NCI-H1048 (cell line): ENCODE measurements around the gene PRMT7.

ENCODE experiments used
- DNase-seq: peaks from one replicate; lab custom pipeline; 2025; lab: John Stamatoyannopoulos, UW

Gene PRMT7

DNA sequence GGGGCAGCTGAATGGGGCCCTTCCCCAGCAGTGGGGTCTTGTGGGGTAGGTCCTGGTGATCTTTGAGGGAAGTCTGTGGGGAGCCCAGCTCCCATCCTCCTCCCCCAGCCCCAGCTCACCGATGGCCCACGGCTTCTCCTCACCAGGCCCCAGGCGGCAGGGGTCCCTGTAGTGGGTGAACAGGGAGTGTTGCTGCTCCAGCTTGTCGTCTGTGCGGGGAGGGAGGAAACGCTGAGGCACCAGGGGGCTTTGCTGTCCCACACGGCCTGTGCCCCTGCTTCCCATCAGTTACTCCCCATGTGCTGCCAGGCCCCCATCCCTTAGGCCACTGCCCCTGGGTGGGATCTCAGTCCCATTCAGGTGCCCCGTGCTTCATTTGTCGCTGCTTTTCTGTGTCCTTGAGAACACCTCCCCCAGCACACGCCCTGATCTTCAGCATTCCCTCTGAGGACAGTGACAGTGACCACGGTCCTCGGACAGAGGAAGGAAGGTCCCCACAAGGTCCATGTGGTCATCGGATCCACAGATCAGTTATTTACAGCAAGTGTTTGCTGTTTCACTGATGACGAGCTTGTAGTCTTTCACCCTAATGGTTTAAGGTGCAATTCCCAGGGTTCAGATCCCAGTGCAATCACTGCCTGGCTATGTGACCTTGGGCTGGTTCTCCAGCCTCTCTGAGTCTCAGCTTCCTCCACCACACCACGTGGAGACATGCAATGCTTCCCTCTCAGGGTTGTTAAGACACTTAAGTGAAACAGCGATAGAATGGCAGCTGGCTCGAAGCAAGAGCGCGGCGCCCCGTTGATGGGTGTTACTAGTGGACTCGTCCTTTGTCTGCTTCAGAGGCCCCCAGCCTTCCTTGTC, 53.1 kb downstream of the PRMT7 start:
- no peak for DNase-seq

GRCh38 chr16:68364561-68364998, 53.8 kb downstream of the PRMT7 start:
- no peak for DNase-seq

DNA sequence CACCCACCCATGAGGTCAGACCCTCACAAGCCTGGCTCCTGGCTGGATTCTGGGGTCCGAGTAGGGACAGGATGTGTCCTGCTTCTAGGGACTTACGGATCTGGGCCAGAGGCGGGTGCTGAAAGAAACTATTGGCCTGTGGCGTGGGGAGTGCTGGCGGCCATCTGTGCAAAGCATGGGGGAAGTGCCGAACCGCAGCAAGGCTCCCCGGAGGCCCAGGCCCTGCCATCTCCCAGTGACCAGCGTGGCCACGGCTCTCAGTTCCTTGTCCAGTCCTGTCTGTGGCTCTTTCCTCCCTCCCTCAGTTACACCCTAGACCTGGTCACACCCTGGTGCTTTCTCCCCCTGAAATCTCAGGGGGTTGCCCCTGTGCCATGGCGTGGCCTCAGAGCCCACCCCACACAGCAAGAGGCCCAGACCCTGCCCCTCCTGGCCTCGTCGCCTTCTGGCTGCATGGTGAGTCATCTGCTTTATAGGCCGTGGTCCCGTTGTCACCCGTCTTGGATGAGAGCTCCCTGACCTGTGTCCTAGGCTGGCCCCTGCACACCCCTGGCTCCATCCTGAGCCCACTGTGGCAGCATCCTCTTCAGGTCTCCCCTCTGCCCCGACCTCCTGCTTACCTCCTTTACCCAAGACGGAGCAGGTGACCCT, 54.5 kb downstream of the PRMT7 start:
- no peak for DNase-seq

DNA sequence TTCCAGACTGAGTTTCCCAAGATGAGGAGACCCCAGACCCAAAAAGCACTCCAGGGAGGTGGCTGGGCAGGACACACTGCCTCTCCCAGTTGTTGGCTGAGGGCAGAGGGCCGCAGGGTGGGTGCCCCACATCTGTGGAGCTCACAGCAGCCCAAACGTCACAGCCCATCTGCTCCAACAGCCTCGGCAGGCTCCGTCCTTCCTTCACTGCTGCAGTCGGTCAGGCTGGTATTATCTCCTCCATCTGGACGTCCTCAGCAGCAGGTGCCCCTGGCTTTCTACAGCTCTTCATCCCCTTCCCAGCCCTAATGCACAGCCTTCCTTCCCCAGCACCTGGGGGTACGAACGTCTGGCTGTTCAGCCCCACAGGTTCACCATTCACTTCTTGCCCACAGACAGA, 55.2 kb downstream of the PRMT7 start:
- no peak for DNase-seq

DNA sequence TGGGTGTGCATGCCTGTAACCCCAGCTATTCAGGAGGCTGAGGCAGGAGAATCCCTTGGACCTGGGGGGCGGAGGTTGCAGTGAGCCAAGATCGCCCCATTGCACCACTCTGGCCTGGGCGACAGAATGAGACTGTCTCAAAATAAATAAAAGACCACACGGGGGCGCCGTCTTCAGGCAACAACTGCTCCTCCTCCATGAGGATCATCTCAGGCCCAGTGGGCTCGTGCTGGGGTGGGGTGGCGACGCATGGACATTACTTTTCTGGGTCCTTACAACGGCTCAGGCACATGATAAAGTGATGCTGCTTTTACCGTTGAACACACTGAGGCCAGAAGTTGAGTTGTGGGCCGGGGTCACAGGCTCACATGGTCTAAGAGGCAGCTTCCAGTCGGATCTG, 56.2 kb downstream of the PRMT7 start:
- DNase-seq = no peak

GRCh38 chr16:68367440-68367839, 56.6 kb downstream of the PRMT7 start:
- no peak for DNase-seq

- DNase-seq = no peak
These were observed 57.1 kb downstream of the PRMT7 start for GRCh38 chr16:68367891-68368290.

DNA sequence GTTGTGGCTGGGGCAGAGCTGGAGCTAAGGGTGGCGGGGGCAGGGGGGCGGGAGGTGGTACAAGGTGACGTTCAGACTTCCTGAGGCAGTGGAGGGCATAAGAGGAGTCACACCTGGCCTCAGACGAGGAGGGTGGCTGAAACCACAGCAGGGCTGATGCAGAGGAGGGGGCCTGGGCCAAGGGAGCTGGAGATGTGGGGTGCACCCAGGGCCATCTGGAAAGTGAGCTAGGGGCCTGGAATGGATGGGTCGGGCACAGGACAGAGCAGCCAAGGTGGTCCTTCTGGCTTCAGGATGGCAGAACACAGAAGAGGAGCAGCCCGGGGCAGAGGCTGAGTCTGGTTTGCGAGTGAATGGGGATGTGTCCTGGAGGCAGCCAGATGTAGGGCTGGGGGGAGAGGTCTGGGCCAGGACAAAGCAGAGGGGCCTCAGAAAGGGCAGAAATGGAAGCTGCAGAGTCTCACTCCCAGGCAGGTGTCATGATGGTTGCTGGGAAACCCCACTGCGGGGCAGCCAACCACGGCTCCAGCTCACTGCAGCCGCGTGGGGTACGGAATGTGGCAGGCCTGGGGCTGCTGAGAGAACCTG, 57.6 kb downstream of the PRMT7 start:
- DNase-seq = no peak

DNA sequence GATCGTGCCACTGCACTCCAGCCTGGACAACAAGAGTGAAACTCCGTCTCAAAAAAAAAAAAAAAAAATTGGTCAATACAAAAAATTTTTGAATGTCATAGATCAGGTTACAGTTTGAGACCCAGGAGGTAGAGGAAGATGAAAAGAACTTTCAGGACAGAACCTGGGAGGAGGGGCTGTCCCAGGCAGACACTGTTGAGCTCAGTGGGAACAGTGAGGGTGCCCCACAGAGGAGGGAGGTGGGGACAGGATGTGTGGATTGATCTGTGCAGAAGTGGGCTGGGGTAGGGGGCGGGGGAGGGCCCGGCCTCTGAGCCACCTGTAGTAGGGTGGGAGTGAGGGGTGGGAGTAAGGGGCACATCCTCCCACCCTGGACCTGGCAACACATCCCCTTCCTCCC, 58.3 kb downstream of the PRMT7 start:
- no peak for DNase-seq

DNA sequence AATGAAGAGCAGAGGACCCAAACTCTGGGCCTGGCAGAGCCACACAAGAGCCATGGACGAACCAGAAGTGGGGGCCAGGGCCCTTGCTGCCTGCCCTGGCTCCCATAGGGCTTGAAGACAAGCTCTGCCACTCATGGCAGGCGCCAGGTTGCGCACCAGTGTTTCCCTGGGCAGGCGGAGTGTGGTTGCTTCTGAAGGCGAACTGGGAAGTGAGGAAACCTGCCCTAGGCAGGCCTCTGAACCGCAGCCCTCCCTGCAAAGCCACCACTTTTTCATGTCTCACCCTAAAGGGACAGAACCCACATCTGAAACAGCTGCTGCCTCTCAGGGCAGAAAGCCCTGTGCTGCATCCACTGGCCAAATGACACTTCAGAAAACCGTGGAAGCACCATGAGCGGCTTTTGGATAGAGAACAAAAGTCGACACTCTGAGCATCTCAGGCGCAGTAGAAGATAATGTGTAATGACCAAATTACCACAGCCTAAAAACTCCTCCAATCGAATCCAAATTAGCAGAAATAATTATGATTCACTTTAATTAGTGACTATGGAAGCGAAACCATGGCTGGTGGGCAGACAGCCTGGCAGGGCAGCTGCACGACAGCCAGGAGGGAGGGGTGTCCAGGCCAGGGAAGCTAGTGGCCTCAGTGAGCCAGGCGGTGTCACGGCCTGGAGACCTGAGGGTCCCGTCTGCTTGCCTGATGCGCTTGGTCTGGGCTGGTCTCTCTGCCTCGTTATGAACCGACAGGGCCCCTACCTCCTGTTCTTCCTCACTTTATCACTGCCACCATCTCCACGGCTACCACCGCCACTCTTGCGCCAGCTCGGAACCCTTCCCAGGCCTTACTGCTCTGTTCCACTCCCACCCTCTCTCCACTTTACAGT, 59.1 kb downstream of the PRMT7 start:
- no peak for DNase-seq

GRCh38 chr16:68370581-68371275, 59.9 kb downstream of the PRMT7 start:
- DNase-seq = no peak

DNA sequence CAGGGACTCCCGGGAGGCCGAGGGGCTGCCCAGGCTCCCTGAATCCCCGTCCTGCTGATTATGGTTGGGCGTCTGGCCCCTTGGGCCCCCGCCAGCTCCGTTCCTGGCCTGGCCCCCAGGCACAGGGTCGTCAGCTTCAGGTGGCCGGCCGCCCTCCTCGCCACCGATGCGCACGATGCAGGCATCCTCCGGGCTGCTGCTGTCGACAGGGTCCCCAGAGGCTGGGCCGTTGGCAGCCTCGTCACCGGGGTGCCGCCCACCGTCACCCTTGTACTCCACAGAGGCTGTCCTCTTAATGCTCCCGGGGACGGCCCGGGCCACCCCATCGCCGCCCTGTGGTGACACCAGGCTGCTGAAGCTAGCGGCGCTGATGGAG, 60.4 kb downstream of the PRMT7 start:
- DNase-seq = no peak

GRCh38 chr16:68371706-68372380, 61.0 kb downstream of the PRMT7 start:
- DNase-seq = no peak

- no peak for DNase-seq
These were observed 61.5 kb downstream of the PRMT7 start for GRCh38 chr16:68372381-68372720.

DNA sequence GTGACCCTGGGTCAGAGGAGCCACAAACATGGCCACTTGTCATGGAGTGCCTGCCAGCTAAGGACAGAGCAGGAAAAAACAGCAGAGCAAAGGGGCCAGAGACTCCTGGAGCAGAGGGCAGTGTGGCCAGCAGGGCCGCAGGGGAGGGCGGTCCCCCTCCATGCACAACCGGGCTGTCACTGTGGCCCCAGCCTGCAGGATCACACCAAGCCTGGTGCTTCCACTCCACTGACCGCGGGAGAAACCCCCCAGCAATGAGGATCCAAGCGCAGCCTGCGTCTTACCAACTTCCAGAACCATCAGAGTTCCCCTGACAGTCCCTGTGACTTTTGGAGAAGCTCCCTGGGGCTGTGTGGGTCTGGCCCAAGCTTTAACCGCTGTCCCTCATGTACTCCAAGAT, 62.0 kb downstream of the PRMT7 start:
- DNase-seq = no peak

DNA sequence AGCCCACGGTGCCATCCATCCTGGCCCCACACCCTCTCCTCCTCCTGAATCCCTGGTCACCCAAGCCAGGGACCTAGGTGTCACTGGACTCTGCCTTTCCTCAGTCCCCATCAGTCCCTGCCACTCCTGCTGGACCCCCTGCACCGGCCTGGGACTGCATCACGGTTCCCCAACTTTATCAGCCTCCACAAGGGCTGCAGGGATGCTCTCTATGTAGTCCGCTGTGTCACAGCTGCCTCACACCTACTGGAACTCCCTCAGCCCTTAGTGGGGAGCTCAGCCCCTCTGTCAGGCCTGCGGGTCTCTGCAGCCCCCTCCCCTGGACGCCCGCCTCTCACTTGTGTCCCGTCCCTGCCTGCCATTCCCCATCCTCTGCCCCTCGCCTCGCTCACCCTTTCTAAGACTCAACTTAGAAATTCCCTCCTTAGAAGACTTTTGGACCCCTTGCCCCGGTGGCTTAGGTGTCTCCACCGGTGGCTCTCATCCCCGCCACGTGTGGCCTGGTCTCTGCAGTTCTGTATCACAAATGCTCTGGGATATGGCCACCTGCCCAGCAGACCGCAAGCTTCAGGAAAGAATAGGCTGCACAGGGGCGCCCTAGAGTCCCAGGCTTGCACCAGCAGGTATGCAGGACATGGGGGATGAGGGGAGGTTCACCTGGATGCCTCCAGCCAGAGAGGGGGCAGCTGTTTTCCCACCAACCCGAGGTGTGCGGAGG, 62.9 kb downstream of the PRMT7 start:
- DNase-seq = no peak

DNA sequence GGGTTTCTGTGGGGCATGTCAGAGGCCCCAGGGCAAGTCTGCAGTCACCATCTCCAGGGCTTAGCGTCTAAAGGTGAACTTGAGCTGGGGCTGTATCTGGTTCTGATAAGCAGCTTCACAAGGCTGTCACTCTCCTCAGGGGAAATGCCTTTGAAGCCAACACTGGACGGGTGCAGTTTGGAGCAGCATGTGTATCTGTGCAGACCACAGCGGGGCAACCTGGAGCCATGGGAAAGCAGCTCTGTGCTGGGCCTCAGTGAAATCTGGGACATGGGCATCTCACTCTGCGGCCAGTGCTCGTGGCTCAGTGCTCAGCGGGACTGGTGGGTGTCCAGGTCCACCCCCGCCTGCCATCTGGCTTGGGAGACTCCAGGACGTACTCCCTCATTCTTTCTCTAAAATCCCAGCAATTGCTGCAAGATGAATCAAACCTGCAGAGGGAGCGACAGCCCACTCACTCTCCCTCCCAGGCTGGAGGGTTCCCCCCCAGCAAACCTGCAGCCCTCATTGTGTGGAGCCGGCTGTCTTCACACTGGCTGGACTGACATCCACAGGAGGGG, 63.5 kb downstream of the PRMT7 start:
- no peak for DNase-seq

- DNase-seq = no peak
These were observed 64.3 kb downstream of the PRMT7 start for GRCh38 chr16:68374961-68375660.

GRCh38 chr16:68375801-68376536, 65.2 kb downstream of the PRMT7 start:
- no peak for DNase-seq
